Kidney (tissue), 14 donors: ENCODE data around the gene RHD. TPM values are rescaled to one million over a fixed set of nuclear protein-coding genes. Genes with fewer than 3 reads are reported as not detected.

Experiments
- DNase-seq, 5 donors: peaks; one replicate each; pipeline ENCODE4 v3.0.0-alpha.2; 2013 to 2020
- FAIRE-seq: peaks from 2 replicates; lab custom pipeline; 2012; peaks lifted over from hg19 to GRCh38; lab: Jason Lieb, UNC
- H3K27ac ChIP-seq, 2 donors: one replicate each; pipeline ENCODE4 v1.7.0; 2013; ENCODE audit warnings: low read depth in 2 of 2, low read length in 2 of 2, inconsistent platforms in 1 of 2
- H3K27me3 ChIP-seq: one replicate; pipeline ENCODE4 v1.7.1; 2013; ENCODE audit warnings: low read length, inconsistent platforms; ENCODE audit not compliant: control insufficient read depth, insufficient read depth
- H3K36me3 ChIP-seq, 3 donors: one replicate each; pipeline versions ENCODE4 v1.7.0 to v1.7.1; 2013; ENCODE audit warnings: low read length in 3 of 3, control low read depth in 1 of 3, inconsistent platforms in 1 of 3; ENCODE audit not compliant: insufficient read depth in 3 of 3, control insufficient read depth in 2 of 3
- H3K4me1 ChIP-seq, 3 donors: one replicate each; pipeline versions ENCODE4 v1.7.0 to v1.7.1; 2013; ENCODE audit warnings: low read length in 3 of 3, inconsistent platforms in 1 of 3, low read depth in 1 of 3; ENCODE audit not compliant: control insufficient read depth in 2 of 3, insufficient read depth in 2 of 3
- H3K4me3 ChIP-seq, 3 donors: one replicate each; pipeline versions ENCODE4 v1.7.0 to v1.8.1; 2013; ENCODE audit warnings: low read length in 3 of 3, control low read depth in 1 of 3, inconsistent platforms in 1 of 3
- H3K9ac ChIP-seq, 3 donors: one replicate each; pipeline versions ENCODE4 v1.7.0 to v1.7.1; 2013; ENCODE audit warnings: low read length in 3 of 3, control low read depth in 1 of 3, inconsistent platforms in 1 of 3
- H3K9me3 ChIP-seq, 3 donors: one replicate each; pipeline versions ENCODE4 v1.7.0 to v1.7.1; 2013; ENCODE audit warnings: low read length in 3 of 3, control low read depth in 1 of 3, inconsistent platforms in 1 of 3; ENCODE audit not compliant: control insufficient read depth in 2 of 3, insufficient read depth in 1 of 3
- CTCF ChIP-seq: IDR thresholded peaks from 3 replicates; pipeline ENCODE4 v1.5.1; 2012; ENCODE audit warnings: mild to moderate bottlenecking, moderate library complexity, borderline replicate concordance; ENCODE audit not compliant: insufficient read depth; ENCODE audit errors: extremely low read depth
- intact Hi-C: fragments of 100-400 bp; cut with DNase I; formaldehyde crosslinking; loops from one replicate; pipeline ENCODE4 v1.11.1; 2022
- polyA plus RNA-seq: library from polyadenylated mRNA; stranded (reverse); fragments of 350-450 nt; fragmentation: Illumina TruSeq; extraction: RNeasy Lipid Tissue Mini Kit (QIAGEN cat#74804); gene quantifications from one replicate; pipeline ENCODE4 v1.2.3, GENCODE V29; 2014; ENCODE audit warnings: low read depth, low replicate concordance; ENCODE audit not compliant: insufficient read depth
- total RNA-seq: library from RNA; stranded (reverse); fragmentation: NEBNext Ultra II Directional; extraction: Animal tissue kit (Norgen Biotek cat#: 25700); gene quantifications from one replicate; pipeline ENCODE4 v1.2.1, GENCODE V29; 2021
- donor health status: control.
- donor health status: control.
- donor health status: control.
- donor health status: control.
- donor health status: control.
- donor health status: DM: yes; HTN: yes; CAD: no.
- donor health status: Normal renal cell carcinoma (clear cell type).

RHD gene
- total and polyA plus RNA-seq, 2 donors from 2014 or later: not detected

GRCh38 chr1:25245809-25246599 is 26.3 kb upstream of the RHD start:
- Histone ChIP-seq H3K27me3 (no peaks in the 10 kb centered on the region), H3K9ac (peak overlapping the region; percentile 94 to 99 (median 97)), H3K36me3 (peaks cover 18 to 43% (median 23%) of the 10 kb centered on the region in 3 donors), H3K27ac (peak overlapping the region; percentile 97 to 98), H3K4me1 (peaks cover 0 to 11% (median 5%) of the 10 kb centered on the region in 3 donors), H3K9me3 (no peaks in the 10 kb centered on the region), H3K4me3 (peak overlapping the region; percentile 99 to 100 (median 100))
- DNase-seq (peak in 1 of 5 donors; percentile 34), FAIRE-seq (no peak)
- intact Hi-C loops: no loop called here
- TF ChIP-seq CTCF: no peak

GRCh38 chr1:25246600-25247023 is 25.7 kb upstream of the RHD start:
- no peaks in the 10 kb centered on the region for H3K9me3 ChIP-seq
- H3K4me3 ChIP-seq: peak overlapping the region; percentile 99 to 100 (median 100)
- peaks cover 0 to 11% (median 5%) of the 10 kb centered on the region in 3 donors for H3K4me1 ChIP-seq
- H3K27ac ChIP-seq: peak overlapping the region; percentile 97 to 98
- peaks cover 18 to 43% (median 23%) of the 10 kb centered on the region in 3 donors for H3K36me3 ChIP-seq
- DNase-seq (peak; percentile 36 to 88 (median 46)), FAIRE-seq (no peak)
- intact Hi-C loops: no loop called here
- H3K9ac ChIP-seq: peak overlapping the region; percentile 94 to 99 (median 97)
- H3K27me3 ChIP-seq: no peaks in the 10 kb centered on the region
- TF ChIP-seq CTCF: no peak

GRCh38 chr1:25247024-25247828 is 25.1 kb upstream of the RHD start, which contains the start of gene RSRP1:
Gene RSRP1, minus strand, starts transcription at chr1:25247454. Its CDS starts 491 bp downstream, at chr1:25246963.
- peaks cover 16 to 38% (median 20%) of the 10 kb centered on the region in 3 donors for H3K36me3 ChIP-seq
- H3K27ac ChIP-seq: peak within 1 kb of the TSS; percentile 97 to 98
- TF ChIP-seq CTCF: no peak
- peak within 1 kb of the TSS; percentile 99 to 100 (median 100) for H3K4me3 ChIP-seq
- DNase-seq (peak; percentile 99 to 100 (median 99)), FAIRE-seq (no peak)
- no peaks in the 10 kb centered on the region for H3K27me3 ChIP-seq
- H3K4me1 ChIP-seq: peaks cover 0 to 11% (median 5%) of the 10 kb centered on the region in 3 donors
- peak within 1 kb of the TSS; percentile 94 to 99 (median 97) for H3K9ac ChIP-seq
- intact Hi-C loops: no loop called here
- H3K9me3 ChIP-seq: no peaks in the 10 kb centered on the region
